Prostate gland (tissue), 2 donors: ENCODE results near the gene CNTNAP2. TPM values are rescaled to one million over a fixed set of nuclear protein-coding genes. Genes with fewer than 3 reads are reported as not detected.
A peak's percentile ranks its signal among the peaks of the same experiment; 100 is the strongest.

Experiments used
- DNase-seq: peaks from one replicate; pipeline ENCODE4 v3.0.0-alpha.2; 2019; ENCODE audit warnings: low spot score
- H3K27ac ChIP-seq, 2 donors: fragments of 200-600 bp; sonication (generic); 2 replicates each; pipeline ENCODE4 v1.5.1; 2017 to 2019
- H3K27me3 ChIP-seq: fragments of 200-600 bp; sonication (generic); replicated peaks from 2 replicates; pipeline ENCODE4 v1.5.1; 2019; ENCODE audit not compliant: insufficient read depth
- H3K36me3 ChIP-seq, 2 donors: fragments of 200-600 bp; sonication (generic); 1 replicate in 1 of 2; 2 replicates in 1 of 2; pipeline versions ENCODE4 v1.5.1 to v1.8.1; 2017 to 2019
- H3K4me1 ChIP-seq: fragments of 200-600 bp; sonication (generic); replicated peaks from 2 replicates; pipeline ENCODE4 v1.5.1; 2019
- H3K4me3 ChIP-seq, 2 donors: fragments of 200-600 bp; sonication (generic); 2 replicates each; pipeline ENCODE4 v1.5.1; 2017 to 2019
- H3K9me3 ChIP-seq: fragments of 200-600 bp; sonication (generic); 2 replicates; pipeline ENCODE4 v1.5.1; 2017
- CTCF ChIP-seq, 4 experiments: fragments of 200-600 bp in 2 of 4; fragments of 450-650 bp in 2 of 4; sonication (generic) in 2 of 4; IDR thresholded peaks; 1 replicate in 3 of 4; 2 replicates in 1 of 4; pipeline ENCODE4 v1.5.1; 2016 to 2019; ENCODE audit warnings: antibody characterized with exemption in 4 of 4, mild to moderate bottlenecking in 2 of 4, moderate library complexity in 2 of 4
- POLR2A ChIP-seq: fragments of 450-650 bp; IDR thresholded peaks from one replicate; pipeline ENCODE4 v1.6.1; 2016; ENCODE audit warnings: antibody characterized with exemption, mild to moderate bottlenecking
- POLR2AphosphoS5 ChIP-seq: sonication (generic); formaldehyde crosslinking; IDR thresholded peaks from one replicate; pipeline ENCODE4 v1.6.1; 2017; ENCODE audit warnings: antibody characterized with exemption
- WGBS: methylation state at CpG from one replicate; pipeline ENCODE4 v1.1.5; 2018; 5-methylcytosine and 5-hydroxymethylcytosine counted together
- intact Hi-C: fragments of 100-400 bp; cut with DNase I; formaldehyde crosslinking; loops from one replicate; pipeline ENCODE4 v1.14.2; 2022
- total RNA-seq, 2 donors: library from RNA; depleted of rRNA; stranded (reverse); fragments of >200 nt; gene quantifications; one replicate each; pipeline ENCODE4 v1.1.0, GENCODE V29; 2016

The CNTNAP2 gene
- total RNA-seq, 2 donors from 2014 or later: 10.6 to 43.7 TPM

DNA sequence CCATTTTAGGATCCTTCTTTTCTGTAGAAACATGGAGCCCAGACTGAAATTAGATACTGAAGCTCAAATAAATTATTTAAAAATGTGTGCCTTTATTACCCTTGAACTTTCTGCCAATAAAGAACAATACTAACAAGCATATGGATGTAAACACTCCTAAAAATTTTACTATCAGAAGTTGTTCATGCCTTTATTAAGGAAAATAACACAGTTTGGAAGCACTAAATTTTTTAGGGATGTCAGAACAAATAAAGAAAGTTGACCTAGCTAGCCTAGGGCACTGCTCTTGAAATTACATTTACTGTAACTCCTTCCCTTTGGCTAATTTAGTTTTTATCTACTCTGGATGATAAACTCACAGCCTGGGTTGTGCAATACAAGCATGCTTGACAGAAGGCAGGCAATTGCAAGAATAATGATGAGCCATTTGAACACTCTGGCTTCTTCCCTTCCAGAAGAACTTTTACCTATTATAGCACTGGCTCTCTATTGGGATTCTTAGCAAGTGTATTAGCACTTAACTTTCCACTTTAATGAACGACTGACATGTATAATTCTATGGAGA, 2122.2 kb downstream of the CNTNAP2 start:
- Histone ChIP-seq H3K4me1 (peaks cover 3% of the 10 kb centered on the region), H3K27ac (no peak overlapping the region), H3K36me3 (no peaks in the 10 kb centered on the region), H3K4me3 (no peak overlapping the region), H3K27me3 (no peaks in the 10 kb centered on the region), H3K9me3 (no peaks in the 10 kb centered on the region)
- no peak for DNase-seq
- intact Hi-C loops: no loop called here
- WGBS: 53% methylated on average over 1 of the region's 1 CpG
- no peak for TF ChIP-seq CTCF (IDR thresholded peaks at IDR 0.05)
- no peak for TF ChIP-seq POLR2A
- TF ChIP-seq POLR2AphosphoS5: no peak

- no peak for DNase-seq
- H3K27ac ChIP-seq: no peak overlapping the region
- H3K4me1 ChIP-seq: peaks cover 3% of the 10 kb centered on the region
- intact Hi-C loops: loop anchor here (10.0 kb wide), 2 partner anchors 97 to 997 kb away; no protein-coding TSS in a partner anchor
- no peak overlapping the region for H3K4me3 ChIP-seq
- WGBS: 21% methylated on average over 3 of the region's 3 CpGs
- no peak for TF ChIP-seq POLR2A
- no peak for TF ChIP-seq POLR2AphosphoS5
- no peak for TF ChIP-seq CTCF (IDR thresholded peaks at IDR 0.05)
- no peaks in the 10 kb centered on the region for H3K27me3 ChIP-seq
- H3K9me3 ChIP-seq: no peaks in the 10 kb centered on the region
- no peaks in the 10 kb centered on the region for H3K36me3 ChIP-seq
These were observed 2125.2 kb downstream of the CNTNAP2 start for GRCh38 chr7:148241700-148242293.

GRCh38 chr7:148242294-148242821, 2125.8 kb downstream of the CNTNAP2 start:
- peak; percentile 39 for DNase-seq
- no peaks in the 10 kb centered on the region for H3K27me3 ChIP-seq
- TF ChIP-seq POLR2A (no peak), CTCF (IDR thresholded peaks at IDR 0.05) (peak; percentile 34 to 75 (median 67)), POLR2AphosphoS5 (peak; percentile 44)
- no peak overlapping the region for H3K27ac ChIP-seq
- no peaks in the 10 kb centered on the region for H3K36me3 ChIP-seq
- no peaks in the 10 kb centered on the region for H3K9me3 ChIP-seq
- no peak overlapping the region for H3K4me3 ChIP-seq
- intact Hi-C loops: loop anchor here (10.0 kb wide), 2 partner anchors 98 to 998 kb away; no protein-coding TSS in a partner anchor
- WGBS: 6% methylated on average over 17 of the region's 17 CpGs
- peaks cover 3% of the 10 kb centered on the region for H3K4me1 ChIP-seq

GRCh38 chr7:148245381-148245780, 2128.8 kb downstream of the CNTNAP2 start:
- TF ChIP-seq POLR2AphosphoS5 (no peak), CTCF (IDR thresholded peaks at IDR 0.05) (no peak), POLR2A (no peak)
- no peaks in the 10 kb centered on the region for H3K9me3 ChIP-seq
- no peak overlapping the region for H3K27ac ChIP-seq
- intact Hi-C loops: loop anchor here (10.0 kb wide), 2 partner anchors 101 to 1001 kb away; no protein-coding TSS in a partner anchor
- H3K4me3 ChIP-seq: no peak overlapping the region
- no peak for DNase-seq
- peaks cover 3% of the 10 kb centered on the region for H3K4me1 ChIP-seq
- 60% methylated on average over 7 of the region's 7 CpGs for WGBS
- no peaks in the 10 kb centered on the region for H3K27me3 ChIP-seq
- H3K36me3 ChIP-seq: no peaks in the 10 kb centered on the region

GRCh38 chr7:148253629-148254028, 2137.0 kb downstream of the CNTNAP2 start:
- Histone ChIP-seq H3K4me3 (no peak overlapping the region), H3K4me1 (no peaks in the 10 kb centered on the region), H3K9me3 (no peaks in the 10 kb centered on the region), H3K27me3 (no peaks in the 10 kb centered on the region), H3K27ac (no peak overlapping the region), H3K36me3 (no peaks in the 10 kb centered on the region)
- intact Hi-C loops: no loop called here
- TF ChIP-seq POLR2AphosphoS5: no peak
- no peak for TF ChIP-seq POLR2A
- TF ChIP-seq CTCF (IDR thresholded peaks at IDR 0.05): no peak
- WGBS: 96% methylated on average over 7 of the region's 7 CpGs
- DNase-seq: no peak
